Esophagus squamous epithelium (tissue), 5 donors: ENCODE measurements around the gene CDH13. TPM values are rescaled to one million over a fixed set of nuclear protein-coding genes. Genes with fewer than 3 reads are reported as not detected.

Source experiments
- DNase-seq: peaks from one replicate; lab custom pipeline; 2025; lab: John Stamatoyannopoulos, UW
- H3K27ac ChIP-seq, 4 donors: fragments of 200-600 bp; sonication (generic); one replicate each; pipeline ENCODE4 v1.5.1; 2016 to 2019; ENCODE audit warnings: mild to moderate bottlenecking in 1 of 4
- H3K27me3 ChIP-seq, 4 donors: fragments of 200-600 bp; sonication (generic); 1 replicate in 3 of 4; 2 replicates in 1 of 4; pipeline versions ENCODE4 v1.5.1 to v1.6.0; 2017 to 2021; ENCODE audit warnings: antibody characterized with exemption in 1 of 4
- H3K36me3 ChIP-seq, 3 donors: fragments of 200-600 bp; sonication (generic); one replicate each; pipeline ENCODE4 v1.5.1; 2016 to 2019
- H3K4me1 ChIP-seq, 3 donors: fragments of 200-600 bp; sonication (generic); one replicate each; pipeline ENCODE4 v1.5.1; 2017 to 2019
- H3K4me3 ChIP-seq, 4 donors: fragments of 200-600 bp; sonication (generic); 1 replicate in 3 of 4; 2 replicates in 1 of 4; pipeline ENCODE4 v1.5.1; 2016 to 2019; ENCODE audit warnings: mild to moderate bottlenecking in 2 of 4, moderate library complexity in 1 of 4
- H3K9me3 ChIP-seq, 3 donors: fragments of 200-600 bp; sonication (generic); one replicate each; pipeline ENCODE4 v1.5.1; 2016 to 2019
- CTCF ChIP-seq, 6 experiments: fragments of 450-650 bp in 4 of 6; fragments of 200-600 bp in 2 of 6; sonication (generic) in 2 of 6; IDR thresholded peaks; one replicate each; pipeline ENCODE4 v1.5.1; 2016 to 2019; ENCODE audit warnings: antibody characterized with exemption in 6 of 6, mild to moderate bottlenecking in 4 of 6, moderate library complexity in 4 of 6
- POLR2A ChIP-seq, 4 donors: fragments of 450-650 bp; IDR thresholded peaks; one replicate each; pipeline ENCODE4 v1.6.1; 2017; ENCODE audit warnings: antibody characterized with exemption in 4 of 4, mild to moderate bottlenecking in 4 of 4, moderate library complexity in 3 of 4
- WGBS, 2 donors: methylation state at CpG; one replicate each; pipeline ENCODE4 v1.1.5; 2018; 5-methylcytosine and 5-hydroxymethylcytosine counted together
- intact Hi-C: fragments of 100-400 bp; cut with DNase I; formaldehyde crosslinking; loops from one replicate; pipeline ENCODE4 v1.15.0; 2022
- total RNA-seq, 4 donors: library from RNA; depleted of rRNA; stranded (reverse); fragments of >200 nt; gene quantifications; one replicate each; pipeline ENCODE4 v1.1.0, GENCODE V29; 2016
- donor health status: DM: yes; HTN: yes; CAD: no.

Gene CDH13
- total RNA-seq, 4 donors from 2014 or later, result 6.9 to 31.9 (median 21.1) TPM

GRCh38 chr16:83539736-83540490, 913.1 kb downstream of the CDH13 start:
- 78 to 88% methylated on average over 11 of the region's 12 CpGs for WGBS, 2 donors
- TF ChIP-seq CTCF (IDR thresholded peaks at IDR 0.05), result no peak
- TF ChIP-seq POLR2A (IDR thresholded peaks at IDR 0.05), result no peak

GRCh38 chr16:83541231-83541630, 914.5 kb downstream of the CDH13 start:
- no peak for DNase-seq
- no peaks in the 10 kb centered on the region for H3K36me3 ChIP-seq
- H3K27ac ChIP-seq, result no peak overlapping the region
- no peak overlapping the region for H3K4me3 ChIP-seq
- no peaks in the 10 kb centered on the region for H3K9me3 ChIP-seq
- H3K27me3 ChIP-seq, result no peaks in the 10 kb centered on the region
- H3K4me1 ChIP-seq, result no peaks in the 10 kb centered on the region
- TF ChIP-seq CTCF (IDR thresholded peaks at IDR 0.05) (no peak), POLR2A (IDR thresholded peaks at IDR 0.05) (no peak)
- intact Hi-C loops, result no loop called here
- WGBS, 2 donors, result 59 to 63% methylated on average over 1 of the region's 1 CpG

More at GRCh38 chr16:83539736-83540490, 913.1 kb downstream of the CDH13 start:
- no peak overlapping the region for H3K4me3 ChIP-seq
- no peaks in the 10 kb centered on the region for H3K36me3 ChIP-seq
- intact Hi-C loops, result no loop called here
- no peak for DNase-seq
- no peaks in the 10 kb centered on the region for H3K4me1 ChIP-seq
- H3K27me3 ChIP-seq, result no peaks in the 10 kb centered on the region
- H3K27ac ChIP-seq, result no peak overlapping the region
- H3K9me3 ChIP-seq, result no peaks in the 10 kb centered on the region

GRCh38 chr16:83542491-83542890, 915.7 kb downstream of the CDH13 start:
- Histone ChIP-seq H3K9me3 (no peaks in the 10 kb centered on the region), H3K4me3 (no peak overlapping the region), H3K36me3 (no peaks in the 10 kb centered on the region), H3K27me3 (no peaks in the 10 kb centered on the region), H3K4me1 (no peaks in the 10 kb centered on the region), H3K27ac (no peak overlapping the region)
- 32 to 67% methylated on average over 5 of the region's 5 CpGs for WGBS, 2 donors
- TF ChIP-seq POLR2A (IDR thresholded peaks at IDR 0.05) (no peak), CTCF (IDR thresholded peaks at IDR 0.05) (no peak)
- no peak for DNase-seq
- intact Hi-C loops, result no loop called here

- no peaks in the 10 kb centered on the region for H3K36me3 ChIP-seq
- intact Hi-C loops, result no loop called here
- no peak overlapping the region for H3K27ac ChIP-seq
- DNase-seq, result no peak
- TF ChIP-seq POLR2A (IDR thresholded peaks at IDR 0.05) (no peak), CTCF (IDR thresholded peaks at IDR 0.05) (no peak)
- no peaks in the 10 kb centered on the region for H3K4me1 ChIP-seq
- WGBS, 2 donors, result 61 to 62% methylated on average over 12 to 13 of the region's 13 CpGs
- no peaks in the 10 kb centered on the region for H3K27me3 ChIP-seq
- H3K4me3 ChIP-seq, result no peak overlapping the region
- no peaks in the 10 kb centered on the region for H3K9me3 ChIP-seq
These were observed 922.8 kb downstream of the CDH13 start for GRCh38 chr16:83549316-83550182.

- whole genome bisulfite sequencing, 2 donors, result 55 to 83% methylated on average over 3 to 4 of the region's 4 CpGs
- intact Hi-C loops, result no loop called here
- H3K9me3 ChIP-seq, result no peaks in the 10 kb centered on the region
- no peaks in the 10 kb centered on the region for H3K36me3 ChIP-seq
- H3K27ac ChIP-seq, result no peak overlapping the region
- DNase-seq, result no peak
- TF ChIP-seq POLR2A (IDR thresholded peaks at IDR 0.05) (no peak), CTCF (IDR thresholded peaks at IDR 0.05) (no peak)
- H3K4me3 ChIP-seq, result no peak overlapping the region
- no peaks in the 10 kb centered on the region for H3K4me1 ChIP-seq
- no peaks in the 10 kb centered on the region for H3K27me3 ChIP-seq
These were observed 923.4 kb downstream of the CDH13 start for GRCh38 chr16:83550183-83550569.
